Measurements from ENCODE around the gene SDK2. TPM values are rescaled to one million over a fixed set of nuclear protein-coding genes. Genes with fewer than 3 reads are reported as not detected.
A peak's percentile ranks its signal among the peaks of the same experiment; 100 is the strongest.

The SDK2 gene
- total and polyA plus RNA-seq, 9 of the 15 experiments (the other 6 are each of a cell fraction or from before 2014, with no cell fraction given) = 0.04 TPM; not detected in 8

GRCh38 chr17:73584987-73585386 is 59.3 kb downstream of the SDK2 start:
- Histone ChIP-seq H3K4me1 (replicated peaks in 1 of 2; ENCODE audit: control insufficient read depth in 2 of 2, insufficient read depth in 2 of 2, low read length in 2 of 2) (no peaks in the 10 kb centered on the region; a peak in 1 of 5 replicates), H2AFZ (ENCODE audit: low read depth, low read length) (no peak overlapping the region), H3K27me3 (ENCODE audit: control insufficient read depth in 2 of 2, insufficient read depth in 2 of 2, low read length in 2 of 2) (peaks cover 11 to 51% of the 10 kb centered on the region in 2 experiments; a peak in 3 of 5 replicates), H3K9ac (ENCODE audit: insufficient read depth in 1 of 2, low read depth in 2 of 2, low read length in 2 of 2) (no peak overlapping the region), H3K9me3 (replicated peaks; ENCODE audit: control insufficient read depth, insufficient read depth, low read depth, low read length) (no peaks in the 10 kb centered on the region), H3K4me3 (no peak overlapping the region), H3K4me2 (ENCODE audit: insufficient read depth, low read length) (no peak overlapping the region), H3K36me3 (ENCODE audit: control insufficient read depth, insufficient read depth, low read length) (no peaks in the 10 kb centered on the region), H3K9me1 (ENCODE audit: control insufficient read depth, insufficient read depth, low read length) (no peaks in the 10 kb centered on the region), H3K27ac (ENCODE audit: extremely low read depth, low read depth, low read length) (no peak overlapping the region), H3K79me2 (ENCODE audit: control insufficient read depth, insufficient read depth, low read length) (no peaks in the 10 kb centered on the region), H4K20me1 (replicated peaks; ENCODE audit: control insufficient read depth, insufficient read depth, low read length) (peaks cover 11% of the 10 kb centered on the region; the same call in 1 of the 2 replicates)
- CTCF ChIA-PET (ENCODE audit: low intra/inter-chr PET ratio) = no interaction called here
- no peak for FAIRE-seq
- in situ Hi-C loops (cut with MboI) (no loop called here), intact Hi-C loops (cut with micrococcal nuclease) (no loop called here)
- WGBS (ENCODE audit: insufficient coverage, low coverage, missing lambda C conversion rate) = 2% methylated on average over 5 of the region's 5 CpGs
- TF ChIP-seq ERF (CRISPR knock-in tag; IDR thresholded peaks at IDR 0.05) (no peak), ZNF165 (CRISPR knock-in tag; IDR thresholded peaks at IDR 0.05; ENCODE audit: borderline replicate concordance) (no peak), SMC3 (conservative IDR thresholded peaks at IDR 0.05; ENCODE audit: insufficient read depth, low read depth, low read length) (no peak), ZFP36 (IDR thresholded peaks at IDR 0.05; ENCODE audit: low read depth, low read length, partially characterized antibody) (peak; percentile 55), ZFPM2 (CRISPR knock-in tag; IDR thresholded peaks at IDR 0.05) (no peak), AFF4 (CRISPR knock-in tag; IDR thresholded peaks at IDR 0.05) (no peak), RBM25 (IDR thresholded peaks at IDR 0.05; ENCODE audit: low read depth, low read length, severe bottlenecking) (peak; percentile 19), NFE2 (IDR thresholded peaks at IDR 0.05; ENCODE audit: low read depth) (no peak), ZNF12 (CRISPR knock-in tag; IDR thresholded peaks at IDR 0.05) (no peak), CAMTA2 (CRISPR knock-in tag; conservative IDR thresholded peaks at IDR 0.05) (no peak), BRD9 (IDR thresholded peaks at IDR 0.05; ENCODE audit: low read depth, partially characterized antibody) (no peak)
- no peak for ATAC-seq
- no TSS peak for BruUV-seq (replicated peaks)
- POLR2A ChIA-PET = no interaction called here
- DNase-seq (ENCODE audit: extremely low read depth in 1 of 4, low spot score in 3 of 4) = no peak

Measured in K562 (cell line).